ENCODE data around the gene KLF12. TPM values are rescaled to one million over a fixed set of nuclear protein-coding genes. Genes with fewer than 3 reads are reported as not detected.

KLF12 gene
- total RNA-seq (ENCODE audit: unreplicated experiment), result 59.9 TPM
- long read RNA-seq, partial matches to known transcripts, result 0 of 2 reads
- long read RNA-seq, other reads (novel, unspliced or antisense), result 2 of 2 reads

DNA sequence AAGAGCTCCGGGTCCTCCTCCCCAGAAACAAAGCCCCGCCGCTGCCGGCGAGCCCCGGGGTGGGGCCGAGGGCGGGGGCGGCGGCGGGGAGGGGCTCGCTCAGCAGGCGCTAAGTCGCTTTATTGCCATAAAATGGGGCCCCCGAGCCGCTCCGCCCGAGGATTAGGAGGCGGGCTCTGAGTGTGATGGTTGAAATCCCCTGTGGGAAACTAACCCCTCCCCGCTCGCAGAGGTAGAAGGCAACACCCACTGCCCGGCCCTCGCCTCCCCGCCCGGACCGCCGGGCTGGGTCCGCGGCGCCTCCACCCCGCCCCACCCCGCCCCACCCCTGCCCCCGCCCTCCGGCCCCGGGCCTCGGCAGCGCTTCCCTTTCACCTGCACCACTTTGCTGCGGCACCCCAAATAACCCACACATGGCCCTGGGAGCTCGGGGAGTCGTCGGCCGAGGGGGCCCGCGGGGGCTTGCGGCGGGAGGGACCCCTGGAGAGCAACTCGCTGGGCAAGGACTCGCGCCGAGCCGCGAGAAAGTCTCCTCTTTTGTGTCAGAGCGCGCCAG, at the start of gene KLF12:
TSS of gene KLF12 (minus strand) at position 184 of the 556 bp plus-strand sequence.
- Mint-ChIP-seq H3K4me1 (ENCODE audit: low read depth, unreplicated experiment) (peaks cover 15% of the 10 kb centered on the region), H3K27ac (ENCODE audit: unreplicated experiment) (peak within 1 kb of the TSS; percentile 99), H3K9me3 (ENCODE audit: unreplicated experiment) (peaks cover 13% of the 10 kb centered on the region), H3K4me3 (ENCODE audit: unreplicated experiment) (peak within 1 kb of the TSS; percentile 100), H3K36me3 (ENCODE audit: unreplicated experiment) (no peaks in the 10 kb centered on the region), H3K27me3 (ENCODE audit: unreplicated experiment) (peaks cover 12% of the 10 kb centered on the region)
- DNase-seq, result peak; percentile 91
- TF ChIP-seq, protein P1, sequence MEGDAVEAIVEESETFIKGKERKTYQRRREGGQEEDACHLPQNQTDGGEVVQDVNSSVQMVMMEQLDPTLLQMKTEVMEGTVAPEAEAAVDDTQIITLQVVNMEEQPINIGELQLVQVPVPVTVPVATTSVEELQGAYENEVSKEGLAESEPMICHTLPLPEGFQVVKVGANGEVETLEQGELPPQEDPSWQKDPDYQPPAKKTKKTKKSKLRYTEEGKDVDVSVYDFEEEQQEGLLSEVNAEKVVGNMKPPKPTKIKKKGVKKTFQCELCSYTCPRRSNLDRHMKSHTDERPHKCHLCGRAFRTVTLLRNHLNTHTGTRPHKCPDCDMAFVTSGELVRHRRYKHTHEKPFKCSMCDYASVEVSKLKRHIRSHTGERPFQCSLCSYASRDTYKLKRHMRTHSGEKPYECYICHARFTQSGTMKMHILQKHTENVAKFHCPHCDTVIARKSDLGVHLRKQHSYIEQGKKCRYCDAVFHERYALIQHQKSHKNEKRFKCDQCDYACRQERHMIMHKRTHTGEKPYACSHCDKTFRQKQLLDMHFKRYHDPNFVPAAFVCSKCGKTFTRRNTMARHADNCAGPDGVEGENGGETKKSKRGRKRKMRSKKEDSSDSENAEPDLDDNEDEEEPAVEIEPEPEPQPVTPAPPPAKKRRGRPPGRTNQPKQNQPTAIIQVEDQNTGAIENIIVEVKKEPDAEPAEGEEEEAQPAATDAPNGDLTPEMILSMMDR (IDR thresholded peaks at IDR 0.05; ENCODE audit: partially characterized antibody, unreplicated experiment), result no peak

- no peak for DNase-seq
- TF ChIP-seq, protein P1 (IDR thresholded peaks at IDR 0.05; ENCODE audit: partially characterized antibody, unreplicated experiment), result no peak
- Mint-ChIP-seq H3K4me1 (ENCODE audit: low read depth, unreplicated experiment) (no peaks in the 10 kb centered on the region), H3K27me3 (ENCODE audit: unreplicated experiment) (no peaks in the 10 kb centered on the region), H3K9me3 (ENCODE audit: unreplicated experiment) (no peaks in the 10 kb centered on the region), H3K36me3 (ENCODE audit: unreplicated experiment) (no peaks in the 10 kb centered on the region), H3K27ac (ENCODE audit: unreplicated experiment) (no peak overlapping the region), H3K4me3 (ENCODE audit: unreplicated experiment) (no peak overlapping the region)
Observed at GRCh38 chr13:74182491-74182890, 48.3 kb upstream of the KLF12 start.

DNA sequence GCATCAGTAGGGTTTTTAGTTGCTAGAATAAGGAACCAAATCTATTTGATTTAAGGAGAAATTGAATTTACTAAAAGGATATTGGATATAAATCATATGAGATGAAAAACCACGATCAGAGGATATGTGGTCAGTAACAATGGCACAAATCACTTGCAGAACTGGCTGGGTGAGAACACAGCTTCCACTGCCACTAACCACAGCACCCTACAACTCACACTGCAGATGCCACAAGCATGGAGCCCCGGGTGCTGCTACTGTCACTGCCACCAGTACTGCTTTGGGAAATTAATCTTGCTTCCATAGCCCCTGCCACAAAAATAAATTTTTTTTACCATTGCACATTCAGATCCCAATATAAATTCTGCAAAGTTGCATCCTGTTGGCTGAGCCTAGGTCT, 40.6 kb upstream of the KLF12 start:
- Mint-ChIP-seq H3K27ac (ENCODE audit: unreplicated experiment) (no peak overlapping the region), H3K9me3 (ENCODE audit: unreplicated experiment) (peaks cover 3% of the 10 kb centered on the region), H3K36me3 (ENCODE audit: unreplicated experiment) (no peaks in the 10 kb centered on the region), H3K4me3 (ENCODE audit: unreplicated experiment) (no peak overlapping the region), H3K4me1 (ENCODE audit: low read depth, unreplicated experiment) (no peaks in the 10 kb centered on the region), H3K27me3 (ENCODE audit: unreplicated experiment) (no peaks in the 10 kb centered on the region)
- no peak for DNase-seq
- TF ChIP-seq, protein P1 (IDR thresholded peaks at IDR 0.05; ENCODE audit: partially characterized antibody, unreplicated experiment), result no peak

- TF ChIP-seq, protein P1 (IDR thresholded peaks at IDR 0.05; ENCODE audit: partially characterized antibody, unreplicated experiment), result no peak
- Mint-ChIP-seq H3K9me3 (ENCODE audit: unreplicated experiment) (peaks cover 3% of the 10 kb centered on the region), H3K4me1 (ENCODE audit: low read depth, unreplicated experiment) (no peaks in the 10 kb centered on the region), H3K27ac (ENCODE audit: unreplicated experiment) (no peak overlapping the region), H3K36me3 (ENCODE audit: unreplicated experiment) (no peaks in the 10 kb centered on the region), H3K4me3 (ENCODE audit: unreplicated experiment) (no peak overlapping the region), H3K27me3 (ENCODE audit: unreplicated experiment) (no peaks in the 10 kb centered on the region)
- no peak for DNase-seq
Observed at GRCh38 chr13:74173822-74174221, 39.6 kb upstream of the KLF12 start.

DNA sequence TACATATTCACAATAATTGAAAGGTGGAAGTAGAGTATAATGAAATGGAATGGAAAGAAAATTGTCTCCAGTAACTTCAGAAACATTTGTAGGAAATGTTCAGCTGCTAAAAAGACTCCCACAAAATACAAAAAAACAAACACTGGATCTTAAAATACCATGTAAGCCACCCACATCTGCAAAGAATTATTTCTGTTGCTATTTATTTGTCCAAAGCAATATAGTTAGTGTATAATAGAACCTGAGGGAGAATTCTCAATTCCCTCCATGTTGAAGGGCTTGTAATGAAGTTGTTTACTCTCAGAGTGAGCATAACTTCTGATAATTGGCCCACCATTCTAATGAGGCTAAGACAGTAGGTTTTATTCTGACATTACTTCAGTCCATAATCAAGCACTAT, 37.4 kb upstream of the KLF12 start:
- H3K4me3 Mint-ChIP-seq (ENCODE audit: unreplicated experiment), result no peak overlapping the region
- no peak overlapping the region for H3K27ac Mint-ChIP-seq (ENCODE audit: unreplicated experiment)
- H3K9me3 Mint-ChIP-seq (ENCODE audit: unreplicated experiment), result peaks cover 3% of the 10 kb centered on the region
- H3K36me3 Mint-ChIP-seq (ENCODE audit: unreplicated experiment), result no peaks in the 10 kb centered on the region
- DNase-seq, result no peak
- no peaks in the 10 kb centered on the region for H3K27me3 Mint-ChIP-seq (ENCODE audit: unreplicated experiment)
- H3K4me1 Mint-ChIP-seq (ENCODE audit: low read depth, unreplicated experiment), result no peaks in the 10 kb centered on the region
- TF ChIP-seq, protein P1 (IDR thresholded peaks at IDR 0.05; ENCODE audit: partially characterized antibody, unreplicated experiment), result no peak

All from glutamatergic neuron (in vitro differentiated cells).